Ovary (tissue), 3 donors: ENCODE measurements around the gene RPP25L.

ENCODE experiments used
- CTCF ChIP-seq, 3 donors: fragments of 450-650 bp in 2 of 3; fragments of 200-600 bp in 1 of 3; IDR thresholded peaks; one replicate each; pipeline versions ENCODE4 v1.5.1 to v1.8.0; 2016 to 2022; ENCODE audit warnings: antibody characterized with exemption in 3 of 3, mild to moderate bottlenecking in 1 of 3
- POLR2A ChIP-seq: fragments of 450-650 bp; IDR thresholded peaks from one replicate; pipeline ENCODE4 v1.6.1; 2017; ENCODE audit warnings: antibody characterized with exemption, mild to moderate bottlenecking, moderate library complexity
- donor health status: DM: no; HTN: no; CAD: no.

- no peak for TF ChIP-seq CTCF (IDR thresholded peaks at IDR 0.05)
- no peak for TF ChIP-seq POLR2A
Observed at GRCh38 chr9:34653151-34654072, 41.5 kb upstream of the RPP25L start.
